CD1c-positive myeloid dendritic cell (primary cell): ENCODE results near the gene THOC7.

Experiments
- DNase-seq: peaks from one replicate; pipeline ENCODE4 v3.0.0-alpha.2; 2016; ENCODE audit errors: extremely low spot score

The THOC7 gene

DNA sequence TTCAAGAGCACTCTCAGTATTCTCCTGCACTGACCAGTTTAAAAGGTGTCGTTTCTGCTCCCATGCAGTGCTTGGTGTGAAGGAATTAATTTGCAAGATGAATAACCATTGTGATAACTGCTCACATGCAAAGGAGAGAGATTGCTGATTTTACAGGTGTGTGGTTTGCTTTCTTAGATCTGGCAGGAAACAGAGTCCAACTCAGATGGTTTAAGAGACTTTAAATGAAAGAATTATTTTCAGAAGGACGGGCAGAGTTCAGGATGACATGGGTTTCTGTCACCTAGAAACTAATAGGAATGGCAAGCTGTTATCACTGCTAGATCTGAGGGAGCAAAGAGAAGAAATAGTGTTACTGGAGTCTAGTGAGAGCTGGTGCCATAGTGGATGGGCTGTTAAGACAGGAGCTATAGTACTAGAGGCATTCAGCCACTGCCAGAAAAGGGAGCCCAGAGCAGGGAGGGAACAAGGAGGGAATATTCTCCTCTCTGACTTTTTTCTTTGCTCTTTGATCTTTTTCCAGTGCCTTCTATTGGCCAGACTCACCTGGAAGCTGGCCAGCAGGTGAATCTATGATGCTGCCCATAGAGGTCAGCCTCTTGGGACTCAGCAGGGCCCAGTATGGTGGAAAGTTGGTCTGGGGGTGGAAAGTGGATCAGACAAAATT, 14.9 kb upstream of the THOC7 start:
- no peak for DNase-seq

DNA sequence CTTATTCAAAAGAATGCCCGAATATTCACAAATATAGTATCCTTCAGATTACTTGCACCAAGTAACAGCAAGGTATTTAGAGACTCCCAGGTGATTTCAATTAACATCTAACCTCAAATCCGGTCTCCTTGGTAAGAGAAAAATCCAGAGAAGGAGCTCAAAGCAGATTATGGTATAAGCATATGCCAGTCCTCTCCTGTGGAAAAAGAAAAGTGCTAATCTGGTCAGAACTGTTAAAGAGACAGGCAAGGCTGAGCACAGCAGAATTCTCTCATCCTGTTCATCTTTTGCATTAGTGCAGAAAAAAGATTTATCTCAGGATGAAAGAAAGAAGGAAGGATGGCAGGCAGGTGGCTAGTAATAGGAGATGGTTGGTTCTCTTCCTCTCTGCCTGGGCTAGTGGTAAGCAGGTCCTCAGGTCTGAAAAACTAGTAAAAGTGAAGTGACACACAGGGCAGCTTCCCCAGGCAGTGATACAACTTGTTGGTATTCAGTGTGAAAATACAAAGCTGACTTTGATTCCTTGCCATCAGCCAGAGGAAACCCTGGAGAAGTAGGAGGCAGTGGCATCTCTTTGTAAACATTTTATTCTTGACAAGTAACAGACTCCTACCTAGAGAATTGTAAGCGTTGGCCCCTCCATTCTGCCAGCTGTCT, 14.3 kb upstream of the THOC7 start:
- no peak for DNase-seq

DNA sequence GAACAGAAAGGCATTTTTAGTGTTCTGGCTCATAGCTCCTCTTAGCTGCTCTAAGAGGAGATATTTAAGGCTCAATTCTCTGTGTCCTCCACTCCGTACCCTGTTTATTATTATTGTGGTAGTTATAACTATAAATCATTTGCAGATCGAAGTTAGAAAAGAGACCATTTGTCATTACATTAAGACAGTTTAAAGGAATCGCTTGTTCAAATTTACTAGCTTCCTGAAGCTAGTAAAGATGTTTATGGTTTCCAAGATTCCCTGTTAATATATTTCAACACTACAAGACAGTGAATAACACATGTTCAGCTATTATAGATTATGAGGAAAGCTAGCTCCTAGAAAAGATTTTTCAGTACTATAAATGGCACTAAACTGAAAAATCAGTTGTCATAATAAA, 12.7 kb upstream of the THOC7 start:
- no peak for DNase-seq

GRCh38 chr3:63875510-63875909, 11.9 kb upstream of the THOC7 start:
- DNase-seq = no peak

DNA sequence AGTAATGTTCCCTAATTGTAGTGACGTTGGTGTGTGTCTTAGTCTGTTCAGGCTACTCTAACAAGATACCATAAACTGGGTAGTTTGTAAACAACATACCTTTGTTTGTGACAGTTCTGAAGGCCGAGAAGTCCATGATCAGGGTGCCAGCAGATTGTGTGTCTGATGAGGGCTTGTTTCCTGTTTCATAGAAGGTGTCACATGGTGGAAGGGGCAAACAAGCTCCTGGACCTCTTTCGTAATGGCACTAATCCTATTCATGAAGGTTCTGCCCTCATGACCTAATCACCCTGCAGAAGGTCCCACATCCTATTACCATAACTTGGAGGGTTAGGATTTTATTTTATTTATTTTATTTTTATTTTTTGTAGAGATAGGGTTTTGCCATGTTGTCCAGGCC, 11.2 kb upstream of the THOC7 start:
- DNase-seq = peak; percentile 38

- DNase-seq = no peak
Measured at GRCh38 chr3:63872135-63872924, 8.7 kb upstream of the THOC7 start.

DNA sequence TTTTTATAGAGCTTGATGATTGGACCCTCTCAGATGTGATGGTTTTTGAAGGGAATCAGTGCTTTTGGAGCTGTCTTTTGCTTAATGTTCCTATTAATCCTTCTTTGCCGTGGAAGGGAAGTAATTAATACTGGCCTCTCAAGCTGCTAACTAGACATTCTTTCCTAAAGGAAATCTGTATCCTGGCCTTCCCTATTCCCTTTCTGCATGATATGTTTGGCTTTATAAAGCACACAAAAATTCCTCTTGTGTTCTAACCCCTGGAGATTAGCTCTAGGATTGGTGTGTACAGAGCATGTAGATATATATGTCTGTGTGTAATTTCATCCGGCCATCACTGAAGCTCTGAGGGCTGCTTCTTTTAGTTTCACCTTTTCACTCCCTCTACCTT, 7.0 kb upstream of the THOC7 start:
- DNase-seq = no peak

- DNase-seq = no peak
Measured at GRCh38 chr3:63869940-63870614, 6.5 kb upstream of the THOC7 start.

DNA sequence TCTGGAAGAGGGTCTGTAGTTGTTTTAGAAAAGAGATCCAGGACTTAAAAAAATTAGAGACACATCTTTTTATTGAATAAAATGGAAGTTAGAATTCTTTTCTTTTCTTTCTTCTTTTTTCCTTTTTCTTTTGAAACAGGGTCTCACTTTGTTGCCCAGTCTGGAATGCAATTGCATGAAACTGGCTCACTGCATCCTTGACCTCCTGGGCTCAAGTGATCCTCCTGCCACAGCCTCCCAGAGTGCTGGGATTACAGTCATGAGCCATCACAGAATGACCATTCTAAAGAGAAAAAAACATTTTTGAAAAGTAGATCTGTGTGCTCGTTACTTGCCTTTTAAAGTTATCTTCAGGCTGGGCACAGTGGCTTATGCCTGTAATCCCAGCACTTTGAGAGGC, 3.6 kb upstream of the THOC7 start:
- DNase-seq = no peak

GRCh38 chr3:63864965-63865327, 1.3 kb upstream of the THOC7 start:
- no peak for DNase-seq

DNA sequence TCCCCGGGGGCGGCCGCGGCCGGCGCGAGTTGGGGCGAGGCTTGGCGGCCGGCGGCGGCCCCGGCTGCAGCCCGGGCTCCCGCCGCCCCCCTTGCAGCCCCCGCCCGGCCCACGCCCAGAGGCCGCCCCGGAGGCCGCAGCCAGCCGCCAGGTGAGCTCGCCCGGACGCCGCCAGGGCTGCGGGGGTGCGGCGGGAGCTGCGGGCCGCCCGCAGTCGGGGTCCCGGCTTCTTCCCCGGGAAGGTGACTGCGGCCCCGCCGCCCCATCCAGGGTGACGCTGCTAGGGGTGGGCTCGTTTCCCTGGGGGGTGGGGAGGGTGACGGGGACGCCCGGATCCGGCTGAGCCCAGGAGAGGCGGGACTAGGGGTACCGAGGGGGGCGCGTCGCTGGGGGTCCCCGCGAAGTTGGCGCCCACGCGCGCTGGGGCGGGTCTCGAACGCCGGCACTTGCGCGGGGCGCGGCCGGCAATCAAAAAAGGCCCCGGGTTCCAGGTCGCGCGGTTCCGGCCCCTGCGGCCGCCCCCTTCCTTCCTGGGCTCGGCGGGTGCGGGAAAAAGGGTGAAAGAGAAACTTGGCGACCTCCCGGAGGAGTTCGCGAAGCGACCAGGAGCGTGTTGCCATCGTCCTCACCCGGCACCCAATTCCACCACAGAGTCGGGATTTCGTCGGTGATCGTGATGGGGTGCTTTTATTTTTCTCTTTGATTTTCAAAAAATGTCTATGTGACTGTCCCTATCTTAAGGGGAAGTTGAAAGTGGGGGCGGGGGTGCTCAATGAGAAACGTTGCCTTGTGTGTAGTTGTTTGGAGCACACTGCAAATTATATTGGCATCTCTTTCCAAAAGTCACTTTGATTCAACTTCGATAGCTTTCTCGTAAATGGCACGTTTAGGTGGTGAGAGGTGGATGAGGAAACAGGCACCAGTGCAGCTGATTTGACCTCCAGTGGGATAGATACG, 681 bp upstream of the THOC7 start:
- peak; percentile 69 for DNase-seq

DNA sequence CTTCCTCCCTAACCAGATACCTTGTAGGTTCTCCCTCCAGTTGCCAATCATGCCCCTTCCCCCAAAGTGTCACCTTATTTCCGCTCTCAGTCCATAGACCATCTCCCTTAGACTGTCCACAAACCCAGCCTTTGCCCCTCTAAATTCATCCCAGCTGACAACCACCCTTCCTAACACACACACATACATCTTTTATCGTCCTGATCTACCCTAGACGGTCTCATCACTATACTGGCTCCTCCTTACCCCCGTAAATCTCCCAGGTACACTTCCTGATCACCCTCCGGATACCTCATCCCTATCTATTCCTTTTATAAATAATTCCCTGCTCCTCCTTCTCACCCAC, 828 bp downstream of the THOC7 start:
- no peak for DNase-seq

- DNase-seq = no peak
Measured at GRCh38 chr3:63861306-63861705, 2.3 kb downstream of the THOC7 start.

GRCh38 chr3:63860776-63861175, 2.8 kb downstream of the THOC7 start:
- DNase-seq = no peak

DNA sequence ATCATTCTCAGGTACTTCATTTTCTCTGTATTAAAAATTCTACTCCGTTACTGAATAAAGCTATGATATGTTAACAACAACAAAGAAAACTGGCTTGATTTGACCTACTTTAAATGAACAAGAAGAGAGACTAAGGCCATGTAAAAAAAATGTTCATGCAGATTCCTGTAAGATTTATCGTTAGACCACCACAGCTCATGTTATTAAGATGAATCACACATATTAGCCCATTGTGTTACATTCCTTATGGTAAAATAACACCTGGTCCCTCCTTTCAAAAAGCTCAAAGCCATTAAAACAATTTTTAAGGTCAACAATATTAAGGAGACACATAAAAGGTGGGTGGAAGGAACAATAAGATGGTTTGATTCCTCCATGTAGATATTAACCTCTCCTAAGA, 6.3 kb downstream of the THOC7 start:
- DNase-seq = no peak

DNA sequence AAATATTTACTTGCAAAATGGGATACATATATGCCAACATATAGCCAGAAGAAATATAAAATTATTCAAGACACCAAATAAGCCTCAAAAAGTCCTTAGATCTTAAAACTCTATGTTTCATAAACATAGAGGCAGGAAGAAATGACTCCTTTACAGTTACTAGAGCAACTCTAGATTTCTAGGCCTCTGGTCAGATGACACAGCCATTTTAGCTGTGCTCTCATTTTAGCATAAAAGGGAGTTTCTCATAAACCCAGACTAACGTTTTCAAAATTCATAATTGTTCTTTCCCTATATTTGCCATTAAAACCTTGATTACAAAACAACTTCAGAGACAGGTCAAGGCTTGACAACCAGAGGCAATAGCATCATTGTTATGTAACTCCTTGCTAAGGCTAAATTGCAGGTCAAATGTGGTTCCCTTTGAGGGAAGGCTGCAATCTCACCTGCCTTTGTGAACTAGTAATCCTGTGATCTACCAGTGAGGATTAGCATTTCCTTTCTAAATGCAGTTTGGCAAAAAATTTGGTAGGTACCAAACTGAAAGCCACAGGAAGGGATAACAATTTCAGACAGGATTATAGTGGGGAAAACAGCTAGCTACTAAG, 8.2 kb downstream of the THOC7 start:
- no peak for DNase-seq

GRCh38 chr3:63853106-63853505, 10.5 kb downstream of the THOC7 start:
- no peak for DNase-seq

GRCh38 chr3:63851287-63851686, 12.3 kb downstream of the THOC7 start:
- DNase-seq = no peak

- no peak for DNase-seq
Measured at GRCh38 chr3:63849175-63849574, 14.4 kb downstream of the THOC7 start.

DNA sequence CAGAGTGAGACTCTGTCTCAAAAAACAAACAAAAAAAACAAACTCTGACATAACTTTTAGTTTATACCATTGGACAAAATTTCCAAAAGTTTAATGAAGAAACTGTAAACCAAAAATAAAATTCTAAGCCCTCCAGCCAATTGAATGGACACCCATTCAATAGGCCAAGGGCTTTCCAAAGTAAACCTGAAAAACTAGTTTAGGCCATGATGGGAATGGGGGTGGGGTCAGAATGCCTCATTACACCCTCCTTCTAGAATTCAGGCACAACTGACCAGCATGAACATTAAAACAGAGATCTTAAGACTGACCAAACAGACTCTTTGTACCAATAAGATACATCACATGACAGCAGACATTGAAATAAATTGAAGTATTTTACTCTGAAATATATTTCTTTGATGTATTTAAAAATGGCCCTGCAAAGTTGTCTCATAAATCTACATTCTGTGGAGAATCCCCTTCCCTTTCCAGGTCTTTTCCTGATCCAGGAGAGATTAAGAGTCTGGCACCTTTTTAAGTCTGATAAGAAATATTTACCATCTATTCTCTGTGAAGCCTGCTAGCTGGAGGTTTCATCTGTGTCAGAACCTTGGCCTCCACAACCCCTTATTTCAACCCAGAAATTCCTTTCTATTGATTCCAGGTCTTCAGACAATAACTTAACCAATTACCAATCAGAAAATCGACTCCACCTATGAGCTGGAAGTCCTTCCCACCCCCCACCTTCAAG, 15.7 kb downstream of the THOC7 start:
- DNase-seq = no peak
